ENCODE data around the gene PLPP3.

PLPP3 gene

DNA sequence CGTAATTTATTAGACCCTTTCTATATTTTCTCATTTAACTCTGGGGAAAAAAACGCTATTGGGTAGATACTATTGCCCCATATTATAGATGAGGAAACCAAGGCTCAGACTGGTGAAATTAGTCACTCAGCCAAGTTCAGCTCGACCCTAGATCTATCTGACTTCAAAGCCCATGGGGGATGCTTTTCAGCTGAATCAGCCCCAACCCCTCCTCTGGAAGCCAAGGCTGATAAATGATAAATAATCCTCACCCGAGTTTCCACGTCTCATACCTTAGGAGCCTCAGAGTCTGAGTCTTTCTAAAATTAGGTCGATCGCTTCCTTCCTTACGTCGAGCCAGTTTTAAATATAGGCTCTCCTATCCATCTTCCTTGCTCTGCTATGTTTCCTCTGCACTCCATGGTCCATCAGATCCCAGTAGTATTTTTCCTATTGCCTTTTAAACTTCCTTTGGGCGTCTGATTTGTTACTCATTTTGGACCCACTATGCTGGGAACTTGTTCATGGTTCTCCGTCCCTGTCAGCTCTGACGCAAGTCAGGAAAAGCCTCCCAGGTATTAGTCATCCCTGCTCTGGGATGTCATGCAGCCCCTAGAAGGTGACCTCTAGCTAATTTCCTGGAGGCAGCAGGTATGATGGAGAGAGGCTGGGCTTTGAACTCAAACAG, 122.8 kb downstream of the PLPP3 start:
- DNase-seq = no peak

DNA sequence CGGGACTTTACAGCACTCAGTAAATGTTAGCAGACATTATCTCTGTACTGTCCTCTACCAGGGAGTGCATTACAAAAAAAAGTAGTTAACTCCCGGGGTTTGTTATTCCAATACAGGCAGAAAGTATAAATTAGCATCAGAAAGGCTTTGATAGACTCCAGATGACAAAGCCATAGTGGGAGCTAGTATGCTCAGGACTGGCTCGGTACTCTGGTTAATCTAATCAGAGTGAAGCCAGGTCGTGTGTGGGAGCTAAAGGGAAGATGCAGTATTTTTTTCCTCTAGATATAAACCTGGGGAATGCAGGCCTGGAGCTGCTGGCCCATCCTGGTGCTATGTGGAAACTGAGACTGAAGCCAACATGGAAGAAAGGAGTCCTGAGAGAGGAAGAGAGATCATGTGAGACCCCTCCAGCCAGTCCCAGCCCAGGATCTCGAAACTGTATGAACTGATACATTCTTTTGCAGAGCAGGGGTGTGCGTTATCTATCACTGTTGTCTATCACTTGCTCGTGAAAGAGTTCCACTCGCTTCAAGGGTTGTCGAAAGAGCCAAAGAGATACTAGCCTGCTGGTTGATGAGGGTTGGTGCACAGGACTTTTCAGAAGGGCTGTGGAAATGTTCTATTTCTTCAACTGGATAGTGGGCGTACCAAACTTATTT, 125.8 kb downstream of the PLPP3 start:
- no peak for DNase-seq

DNA sequence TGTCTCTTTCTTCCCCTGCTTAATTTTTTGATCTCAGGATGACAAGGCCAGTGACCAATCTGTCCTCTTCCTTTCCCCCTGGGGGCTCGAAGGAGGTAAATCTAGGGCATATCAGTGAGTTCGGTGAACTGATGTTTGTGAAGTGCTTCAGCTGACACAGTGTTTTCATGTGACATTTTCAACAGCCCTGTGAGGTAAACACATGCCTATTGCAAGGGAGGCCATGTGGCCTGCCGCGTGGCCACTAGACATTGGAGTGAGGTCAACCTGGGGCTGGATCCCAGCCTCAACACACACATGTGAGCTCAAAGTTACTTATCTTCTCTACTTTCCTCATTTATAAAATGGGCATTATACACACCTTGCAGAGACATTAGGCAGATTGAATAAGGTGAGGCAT, 126.3 kb downstream of the PLPP3 start:
- no peak for DNase-seq

DNA sequence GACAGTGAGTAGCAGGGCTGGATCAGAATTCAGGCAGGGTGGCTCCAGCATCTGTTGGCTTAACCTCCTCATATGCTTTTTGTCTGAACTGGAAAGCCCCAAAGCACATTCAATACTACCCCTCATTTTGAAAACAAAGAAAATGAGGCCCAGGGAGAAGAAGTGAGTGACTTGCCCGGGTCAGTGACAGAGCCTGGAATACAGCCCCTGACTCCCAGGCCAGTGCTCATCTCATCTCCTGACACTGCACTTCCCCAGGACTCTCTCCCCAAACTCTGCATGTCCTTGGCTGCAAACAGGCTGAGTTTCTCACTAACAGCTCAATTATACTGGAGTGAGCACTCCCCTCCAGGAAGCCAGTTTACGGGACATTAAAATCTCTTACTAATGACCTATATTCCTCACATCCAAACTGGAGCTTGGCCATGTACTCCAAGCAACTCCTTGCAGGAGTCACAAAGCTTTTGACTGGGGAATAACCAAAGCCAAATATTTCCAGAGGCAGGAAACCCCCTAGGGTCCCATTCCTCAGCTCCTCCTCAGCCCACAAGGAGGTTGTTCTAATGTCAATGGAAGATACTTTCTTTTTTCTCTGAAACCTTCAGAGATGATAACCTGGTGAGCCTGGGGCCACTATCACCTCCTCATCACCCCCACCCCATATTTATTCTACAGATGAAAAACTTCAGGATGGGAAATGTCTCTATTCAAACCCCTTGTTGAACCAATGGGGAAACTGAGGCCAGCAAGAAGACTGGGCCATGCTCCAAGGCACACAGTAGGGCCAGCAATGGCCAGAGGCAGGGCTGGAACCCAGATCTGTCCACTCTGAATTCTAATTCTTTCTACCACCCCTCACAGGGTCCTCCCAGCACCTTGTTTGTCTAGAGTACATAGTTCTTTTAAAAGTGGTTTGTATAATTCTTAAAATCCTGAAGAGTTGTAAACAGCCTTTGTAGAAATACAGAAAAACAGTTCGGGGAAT, 127.0 kb downstream of the PLPP3 start:
- DNase-seq = no peak

DNA sequence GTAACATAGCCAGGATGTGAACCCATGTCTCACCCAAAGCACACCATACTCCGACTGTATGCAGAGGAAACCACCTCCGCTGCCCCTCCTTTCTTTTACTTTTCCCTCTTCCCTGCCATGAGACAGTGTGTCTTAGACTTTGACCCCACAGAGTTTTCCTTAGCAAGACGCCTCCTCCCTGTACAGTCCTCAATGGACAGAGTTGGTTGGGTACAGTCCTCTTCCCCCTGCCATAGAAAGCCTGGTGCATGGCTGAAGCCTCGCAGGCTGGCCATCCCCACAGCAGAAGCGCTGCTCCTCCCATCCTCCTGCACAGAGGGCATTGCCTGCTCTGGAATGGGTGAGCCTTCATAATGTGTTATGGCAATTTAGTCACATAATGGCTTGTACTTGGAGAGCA, 127.9 kb downstream of the PLPP3 start:
- DNase-seq = no peak

DNA sequence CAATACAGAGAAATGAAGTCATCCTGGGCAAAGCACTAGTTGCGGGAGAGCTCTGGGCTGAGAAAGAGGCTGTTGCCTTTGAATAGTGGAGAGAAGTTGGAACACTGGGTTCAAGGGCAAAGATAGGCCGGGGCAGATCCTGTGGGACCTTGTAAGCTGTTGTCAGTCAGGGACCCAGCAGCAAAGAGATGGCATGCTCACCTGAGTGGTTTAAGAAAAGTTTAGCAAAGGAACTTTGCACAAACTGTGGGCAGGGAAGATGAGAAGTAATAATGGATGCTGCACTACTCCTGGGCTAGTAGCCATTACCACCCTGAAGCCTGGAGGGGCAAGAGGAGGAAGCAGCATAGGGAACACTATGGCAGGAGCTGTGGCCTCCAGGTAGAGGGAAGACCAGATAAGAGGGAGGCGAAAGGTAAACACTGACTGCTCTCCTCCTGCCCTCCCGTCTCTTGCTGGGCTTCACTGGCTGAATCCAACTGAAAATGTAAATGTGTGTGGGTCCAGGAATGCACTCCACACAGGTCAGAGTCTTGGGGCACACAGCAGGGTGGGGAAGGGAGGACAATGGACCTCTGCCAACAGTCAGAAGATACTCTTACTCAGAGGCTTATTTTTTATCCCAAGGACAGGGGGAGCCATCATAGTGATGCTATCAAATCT, 129.2 kb downstream of the PLPP3 start:
- no peak for DNase-seq

DNA sequence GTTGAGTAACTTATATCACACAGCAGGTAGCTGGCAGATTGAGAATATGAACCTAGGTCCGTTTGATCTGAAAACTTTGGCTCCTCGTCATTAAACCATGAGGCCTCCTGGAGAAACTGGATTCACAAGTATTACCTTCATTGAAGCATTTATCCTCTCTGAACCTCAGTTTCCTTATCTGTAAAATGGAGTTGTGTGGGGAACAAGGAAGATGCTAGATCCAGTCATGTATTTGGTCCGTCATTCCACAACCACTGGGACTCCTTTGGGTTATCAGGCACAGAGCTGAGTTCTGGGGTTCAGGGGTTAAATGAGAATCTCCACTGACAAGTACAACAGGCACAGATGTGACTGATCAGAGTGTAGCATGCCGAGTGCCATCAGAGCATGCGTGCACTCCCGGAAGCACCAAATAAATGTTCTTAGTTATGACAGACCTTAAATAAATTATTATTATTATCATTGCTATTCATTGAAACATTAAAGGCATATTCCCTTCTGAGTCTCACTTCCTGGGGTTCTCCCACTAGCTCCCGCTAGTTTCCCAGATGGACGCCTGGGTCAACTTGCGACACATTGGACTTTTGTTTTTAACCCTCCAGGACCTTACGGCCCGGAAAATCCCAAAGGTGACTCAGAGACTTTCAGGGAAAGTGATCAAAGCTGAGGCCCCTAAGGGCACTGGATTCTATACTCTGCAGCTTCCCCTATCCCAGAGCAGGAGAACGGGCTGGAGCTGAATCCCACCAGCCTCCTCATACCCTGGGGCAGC, 130.6 kb downstream of the PLPP3 start:
- no peak for DNase-seq

DNA sequence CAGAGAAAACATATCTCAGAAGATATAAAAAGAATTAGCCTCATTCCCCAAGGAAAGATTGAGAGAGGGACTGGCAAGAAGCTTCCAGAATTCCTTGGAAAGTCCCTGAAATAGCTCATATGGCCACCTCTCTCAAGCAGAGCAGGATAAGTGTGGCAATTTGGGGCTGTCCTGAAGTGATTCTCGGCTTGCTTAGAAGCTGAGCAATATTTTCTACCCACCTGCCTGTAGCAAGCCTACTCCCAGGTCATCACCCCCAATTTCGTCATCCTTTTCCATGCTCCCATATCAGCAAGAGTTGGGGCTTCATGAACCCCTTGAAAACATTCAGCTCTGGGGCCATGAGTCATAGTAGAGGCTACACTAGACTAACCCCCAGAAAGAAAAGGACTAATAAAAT, 131.5 kb downstream of the PLPP3 start:
- DNase-seq = no peak

DNA sequence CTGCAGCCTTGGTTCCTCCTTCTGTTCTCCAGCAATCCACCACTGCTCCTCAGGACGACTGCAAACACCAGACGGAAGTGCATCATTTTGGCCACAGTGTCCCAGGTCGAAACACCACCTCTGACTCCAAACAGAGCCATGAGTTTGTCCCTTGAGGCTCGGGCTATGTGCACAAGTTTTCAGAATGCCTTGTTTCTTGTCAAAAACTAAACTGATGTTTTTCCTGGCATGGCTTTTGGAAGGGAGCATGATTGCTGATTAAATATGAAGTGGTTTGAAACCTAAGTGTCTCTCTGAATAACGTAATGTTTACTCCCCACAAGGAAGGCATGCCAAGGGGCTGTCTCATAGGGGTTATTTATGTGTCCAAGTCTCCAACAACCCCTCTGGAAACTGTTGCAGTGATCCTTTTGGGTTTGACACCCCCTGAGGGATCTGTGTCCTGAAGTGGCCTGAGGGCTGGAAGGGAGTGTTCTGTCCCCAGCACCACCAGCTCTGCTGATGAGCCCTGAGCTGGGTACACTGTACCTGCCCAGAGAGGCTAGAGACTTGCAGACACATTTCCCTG, 132.7 kb downstream of the PLPP3 start:
- no peak for DNase-seq

DNA sequence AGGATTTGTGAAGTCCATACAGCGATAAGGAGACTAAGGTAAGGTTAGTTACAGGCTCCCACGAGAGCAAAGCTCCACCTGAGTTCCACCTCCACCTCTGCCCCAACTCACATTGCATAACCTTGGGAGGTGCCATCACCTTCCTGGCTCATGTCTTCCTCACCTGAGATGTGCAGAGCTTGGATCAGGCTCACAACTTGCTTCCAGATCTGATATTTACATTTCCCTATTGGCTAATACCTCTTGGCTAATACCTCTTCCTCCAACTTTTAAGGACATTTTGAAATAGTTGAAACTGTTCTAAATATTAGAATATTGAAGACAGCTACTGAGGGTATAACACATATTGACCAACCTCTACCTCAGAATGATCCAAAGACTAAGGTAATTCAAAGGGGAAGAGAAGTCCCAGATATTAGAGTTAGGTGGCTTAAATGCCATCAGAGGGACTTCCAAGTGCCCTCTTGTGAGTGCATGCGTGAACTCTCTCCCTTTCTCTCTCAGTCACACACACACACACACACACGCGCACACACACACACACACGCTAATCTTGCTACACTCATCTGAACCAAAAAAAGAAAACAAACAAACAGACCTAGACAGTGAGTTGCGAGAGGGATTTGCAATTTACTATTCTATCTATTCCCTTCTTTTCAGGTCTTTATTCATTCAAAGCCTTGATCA, 134.3 kb downstream of the PLPP3 start:
- no peak for DNase-seq
